Kidney capillary endothelial cell (primary cell): ENCODE measurements around the gene ARHGEF12.

ENCODE experiments used
- DNase-seq: peaks from one replicate; pipeline ENCODE4 v3.0.0-alpha.2; 2018; ENCODE audit warnings: low spot score

The ARHGEF12 gene

DNA sequence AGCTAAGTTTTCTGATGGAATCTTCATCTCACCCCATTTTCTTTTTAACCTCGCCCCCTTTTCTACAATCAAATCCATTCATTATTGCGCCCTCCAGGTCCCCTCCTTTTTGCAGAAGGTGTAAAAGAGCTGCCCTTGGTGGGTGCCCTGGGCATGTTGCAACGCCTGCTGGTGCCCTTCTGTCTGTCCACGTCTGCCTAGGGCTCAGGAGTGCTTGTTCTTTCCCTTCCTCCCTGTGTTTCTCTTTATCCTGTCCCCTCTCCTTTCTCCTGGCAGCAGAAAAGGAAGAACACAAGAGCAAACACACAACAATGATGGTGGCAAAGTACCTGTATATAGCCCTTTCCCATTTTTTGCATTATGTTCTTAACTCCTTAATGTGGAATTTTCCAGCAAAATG, 17.3 kb upstream of the ARHGEF12 start:
- no peak for DNase-seq

DNA sequence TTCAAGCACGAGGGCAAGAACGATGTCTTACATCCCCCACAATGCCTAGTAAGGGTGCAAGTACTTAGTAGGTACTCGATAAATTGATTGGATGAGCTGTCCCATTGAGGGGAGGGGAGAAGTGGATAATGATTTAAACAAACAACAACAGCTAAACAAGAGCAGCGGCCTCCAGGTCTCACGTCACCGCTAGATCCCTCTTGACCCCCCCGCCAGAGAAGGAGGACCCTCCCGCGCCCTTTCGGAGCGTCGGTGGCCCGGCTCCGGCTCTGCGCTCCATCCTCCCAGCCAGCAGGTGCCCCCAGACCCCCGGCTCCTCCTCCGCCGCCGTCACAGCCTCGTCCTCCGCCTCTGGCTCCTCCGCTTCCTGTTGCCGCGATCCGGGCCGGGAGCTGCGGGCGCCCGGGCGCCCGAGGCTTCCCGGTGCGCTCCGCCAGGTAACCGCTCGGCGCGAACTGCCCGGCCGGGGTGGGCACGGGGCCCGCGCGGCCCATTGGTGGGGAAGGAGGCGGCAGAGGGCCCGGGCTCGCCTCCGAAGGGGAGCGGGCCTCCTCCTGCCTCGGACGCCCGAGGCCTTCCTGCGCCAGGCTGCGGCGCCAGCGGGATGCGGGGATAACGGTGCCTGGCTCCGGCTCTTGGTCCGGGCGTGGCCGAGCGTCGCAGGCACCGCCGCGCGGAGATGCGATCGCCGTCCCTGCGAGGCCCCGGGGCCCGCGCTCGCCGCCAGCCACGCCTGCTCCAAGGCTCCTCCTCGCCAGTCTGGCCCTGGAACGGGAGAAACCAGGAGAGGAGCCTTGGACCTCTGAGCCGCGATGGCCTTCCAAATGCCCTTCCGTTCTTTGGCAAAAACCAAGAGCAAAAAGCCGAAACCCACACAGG, 11.0 kb upstream of the ARHGEF12 start, which contains the start of gene TLCD5:
TSS of gene TLCD5 (plus strand) at position 368 of the 879 bp plus-strand sequence. CDS start 2,143 bp downstream, outside the sequence.
- no peak for DNase-seq

- no peak for DNase-seq
Observed at GRCh38 chr11:120326228-120326627, 10.0 kb upstream of the ARHGEF12 start.

DNA sequence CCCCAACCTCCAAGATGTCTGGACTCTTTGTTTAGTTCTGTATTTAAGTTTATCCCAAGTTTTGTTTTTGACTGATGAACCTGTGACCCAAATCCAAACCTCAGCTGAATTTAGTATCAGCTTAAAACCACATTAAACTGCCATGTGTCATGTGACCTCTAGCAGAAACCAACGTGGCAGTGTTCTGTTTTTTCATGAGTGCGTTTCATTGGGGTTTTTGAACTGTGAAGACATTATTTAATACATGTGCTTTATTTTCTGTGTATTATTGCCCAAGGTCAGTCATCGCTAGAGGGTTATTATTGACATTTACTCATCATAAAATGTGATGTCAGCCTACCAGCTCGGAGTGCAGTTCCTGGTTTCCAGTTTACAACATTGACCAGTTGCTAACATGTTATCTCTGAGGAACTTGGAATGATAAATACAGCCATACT, 9.3 kb upstream of the ARHGEF12 start:
- DNase-seq, result no peak

DNA sequence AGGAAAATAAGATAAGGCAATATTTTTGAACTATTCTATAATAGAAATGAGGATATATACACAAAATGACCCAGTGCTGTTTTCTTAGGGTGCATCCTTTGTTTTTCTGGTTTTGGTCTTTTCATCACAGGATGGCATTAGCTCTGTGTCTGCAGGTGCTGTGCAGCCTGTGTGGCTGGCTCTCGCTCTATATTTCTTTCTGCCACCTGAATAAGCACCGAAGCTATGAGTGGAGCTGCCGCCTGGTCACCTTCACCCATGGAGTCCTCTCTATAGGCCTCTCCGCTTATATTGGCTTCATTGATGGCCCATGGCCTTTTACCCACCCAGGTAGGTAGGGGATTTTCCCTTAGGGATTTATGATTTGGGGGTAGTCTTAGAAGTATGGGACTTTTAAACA, 8.9 kb upstream of the ARHGEF12 start:
- no peak for DNase-seq

GRCh38 chr11:120329556-120329955, 6.7 kb upstream of the ARHGEF12 start:
- DNase-seq, result no peak

- DNase-seq, result no peak
Observed at GRCh38 chr11:120330045-120330444, 6.2 kb upstream of the ARHGEF12 start.

DNA sequence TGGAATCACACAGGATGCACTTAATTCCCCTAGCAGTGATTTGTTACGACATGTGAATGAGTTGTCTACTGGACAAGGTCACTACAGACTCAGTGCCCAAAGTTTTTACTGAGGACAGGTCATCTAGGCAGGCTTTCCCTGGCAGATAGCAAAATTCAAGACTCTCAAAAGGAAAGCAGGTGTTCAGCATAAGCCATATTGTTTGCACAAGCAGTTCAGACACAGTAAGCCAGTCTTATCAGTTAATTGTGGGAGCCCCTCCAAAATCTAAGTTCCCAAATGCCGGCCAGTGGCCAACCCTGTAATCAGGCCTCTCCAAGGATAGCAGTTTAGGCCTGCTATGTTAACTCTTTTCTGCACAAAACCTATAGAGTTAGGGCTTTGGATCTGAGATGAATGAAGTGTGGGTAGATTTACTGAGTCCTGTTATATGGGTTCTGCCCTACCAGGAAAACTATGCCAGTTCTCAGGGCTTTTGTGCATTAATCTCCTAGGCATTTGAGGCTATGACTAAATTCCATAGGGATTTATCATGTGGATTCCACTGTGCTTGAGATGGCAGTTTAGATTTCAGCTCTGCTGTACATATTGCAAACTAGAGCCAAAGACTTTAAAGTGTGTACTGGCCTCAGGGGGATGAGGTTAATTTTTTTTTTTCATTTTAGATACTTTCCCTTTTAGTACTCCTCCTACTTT, 4.8 kb upstream of the ARHGEF12 start:
- DNase-seq, result peak; percentile 47

DNA sequence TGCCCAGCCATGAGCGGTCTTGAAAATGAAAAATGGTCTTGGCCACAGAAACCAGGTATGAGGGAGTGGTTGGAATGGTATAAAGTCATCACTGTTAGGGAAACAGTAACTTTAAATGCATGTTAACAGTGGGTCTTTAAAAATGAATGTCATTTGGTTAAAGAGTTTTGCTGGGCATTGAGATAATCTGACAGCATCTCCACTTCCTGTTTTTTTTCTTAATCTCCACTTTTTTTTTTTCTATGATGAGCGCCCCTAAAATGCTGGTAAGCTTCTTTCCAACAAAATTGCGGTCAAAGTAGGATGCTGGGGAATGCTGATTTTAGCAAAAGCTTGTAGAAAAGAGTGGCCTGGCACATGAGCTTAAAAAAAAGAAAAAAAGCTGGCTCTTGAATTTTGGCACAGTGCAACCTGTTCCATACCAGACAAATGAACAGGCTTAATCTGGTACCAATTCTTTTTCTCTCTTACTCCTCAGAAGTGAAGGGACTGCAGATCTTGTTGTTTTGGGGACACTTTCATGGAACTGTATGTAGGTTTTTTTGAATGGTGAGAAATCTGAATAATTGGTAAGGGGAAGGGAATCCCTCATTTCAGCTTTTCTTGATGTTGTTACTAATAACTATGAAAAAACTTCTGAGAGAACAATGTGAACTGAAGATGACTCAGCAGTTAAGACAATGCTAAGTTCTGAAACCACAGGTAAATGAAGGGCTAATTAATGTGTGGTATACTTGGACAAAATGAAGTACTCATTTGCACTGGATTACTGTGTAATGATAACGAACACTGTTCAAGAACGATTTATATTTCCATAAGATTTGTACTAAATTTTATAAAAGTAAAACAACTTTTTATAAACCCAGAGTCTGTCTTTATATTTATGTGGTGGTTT, 3.1 kb upstream of the ARHGEF12 start:
- DNase-seq, result no peak

DNA sequence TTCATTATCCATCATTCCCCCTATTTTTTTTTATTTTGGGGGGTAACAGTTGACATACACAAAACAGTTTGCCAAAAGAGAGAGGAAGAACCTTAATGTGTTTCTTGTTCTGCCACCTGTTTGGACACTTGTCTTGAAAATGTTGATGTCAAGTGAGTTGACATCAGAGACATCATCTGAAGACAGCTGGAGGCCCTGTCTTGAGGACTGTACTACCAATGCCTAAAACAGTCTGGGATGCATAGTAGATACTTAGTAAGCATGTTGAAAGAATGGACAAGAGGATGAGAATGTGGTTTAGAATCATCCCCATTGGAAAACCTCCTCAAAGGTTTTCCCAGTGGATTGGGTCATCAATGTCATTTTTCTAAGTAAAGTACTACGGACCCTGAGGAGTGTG, 2.4 kb upstream of the ARHGEF12 start:
- no peak for DNase-seq

- DNase-seq, result no peak
Observed at GRCh38 chr11:120334332-120334731, 1.9 kb upstream of the ARHGEF12 start.

GRCh38 chr11:120334894-120335462, 1.2 kb upstream of the ARHGEF12 start:
- peak; percentile 82 for DNase-seq

- no peak for DNase-seq
Observed at GRCh38 chr11:120335556-120335907, 681 bp upstream of the ARHGEF12 start.

- no peak for DNase-seq
Observed at GRCh38 chr11:120336641-120337354, 585 bp downstream of the ARHGEF12 start.

DNA sequence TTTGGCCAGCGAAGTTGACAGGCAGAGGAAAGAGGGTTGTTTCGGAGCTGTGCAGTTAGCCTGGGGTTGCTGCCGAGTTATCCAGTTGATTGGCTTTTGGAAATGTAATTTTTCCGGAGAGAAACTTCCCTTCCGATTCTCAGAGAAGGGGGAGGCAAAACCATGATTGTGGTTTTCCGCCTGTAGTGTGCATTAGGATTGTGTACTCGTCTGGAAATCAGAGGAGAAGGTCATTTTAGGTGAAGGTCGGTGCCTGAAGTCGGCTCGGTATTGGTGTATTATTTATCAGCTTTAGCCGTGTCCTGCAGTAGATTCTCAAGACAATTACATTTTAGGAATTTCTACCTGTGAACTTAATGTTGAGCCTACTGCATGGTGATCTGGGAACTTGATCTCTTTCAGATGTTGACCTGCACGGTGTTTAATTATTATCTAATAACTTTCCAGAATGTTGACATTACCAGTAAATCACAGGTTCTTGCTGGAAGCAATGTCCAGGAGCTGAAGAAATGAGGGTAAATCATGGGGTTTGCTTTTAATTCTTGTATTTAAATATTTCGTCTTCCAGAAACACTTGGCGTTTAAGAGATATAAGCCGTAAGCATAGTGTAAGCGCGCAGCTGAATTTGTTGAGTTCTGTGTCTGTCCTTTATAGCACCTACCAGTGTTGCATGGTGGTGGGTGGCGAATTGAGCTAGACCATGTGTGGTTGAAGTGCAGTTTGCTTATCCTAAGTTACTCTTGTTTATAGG, 1.3 kb downstream of the ARHGEF12 start:
- no peak for DNase-seq

DNA sequence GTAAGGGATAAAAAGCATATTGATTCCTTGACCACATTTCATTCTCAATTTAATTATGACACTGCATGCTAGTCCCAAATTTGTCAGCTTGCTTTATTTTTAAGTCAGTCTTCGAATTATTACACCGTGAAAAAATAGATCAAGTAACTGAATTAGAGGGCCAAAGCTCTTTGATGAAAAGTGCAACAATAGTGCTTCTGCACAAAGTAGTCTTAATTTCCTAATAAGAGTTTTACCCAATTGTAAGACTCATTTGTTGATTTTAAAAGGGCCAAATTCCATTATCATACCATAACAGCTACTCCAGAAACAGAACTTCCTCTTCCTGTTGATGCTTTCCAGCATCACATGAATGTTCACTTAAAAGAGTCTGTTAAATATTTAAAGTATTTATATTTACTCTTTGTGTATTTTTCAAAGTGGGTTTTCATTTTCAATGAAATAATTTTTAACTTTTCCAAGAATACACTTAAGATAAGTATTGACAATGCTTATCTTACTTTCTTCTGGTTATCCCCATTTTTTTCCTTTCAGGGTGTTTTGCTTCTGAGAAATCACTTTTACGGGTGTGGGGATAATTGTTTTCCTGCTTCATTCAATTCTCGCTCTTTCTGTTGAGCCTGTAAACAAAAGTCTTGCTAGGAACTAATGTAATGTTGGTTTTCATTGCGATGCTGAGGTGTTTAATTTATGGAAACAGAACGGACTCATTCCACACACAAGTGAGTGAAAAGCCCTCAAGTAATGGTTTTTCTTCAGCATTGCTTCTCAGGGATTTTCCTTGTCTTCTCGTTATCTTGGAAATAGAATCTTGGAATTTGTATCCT, 2.1 kb downstream of the ARHGEF12 start:
- DNase-seq, result peak; percentile 66

GRCh38 chr11:120339394-120339890, 3.2 kb downstream of the ARHGEF12 start:
- DNase-seq, result peak; percentile 56

GRCh38 chr11:120340529-120340928, 4.3 kb downstream of the ARHGEF12 start:
- DNase-seq, result no peak

DNA sequence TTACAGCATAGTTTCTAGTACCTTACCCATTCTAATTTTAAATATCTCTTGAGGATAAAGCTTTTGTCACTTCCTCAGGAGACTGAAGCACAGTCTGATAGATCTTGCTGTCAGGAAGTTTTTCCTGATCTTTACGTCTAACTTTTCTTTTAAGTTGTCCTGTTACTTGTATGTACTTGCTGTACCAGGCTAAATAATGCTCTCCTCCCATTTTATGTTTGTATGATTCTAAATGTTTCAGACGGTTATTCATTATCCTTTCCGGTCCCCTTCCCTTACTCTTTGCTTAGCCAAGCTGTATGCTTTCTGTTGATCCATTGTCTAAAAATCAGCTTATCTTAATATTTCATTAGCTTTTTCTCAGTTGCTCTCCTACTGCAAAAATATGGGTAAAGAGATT, 6.0 kb downstream of the ARHGEF12 start:
- no peak for DNase-seq
